Measurements from ENCODE around the gene AQP1. TPM values are rescaled to one million over a fixed set of nuclear protein-coding genes. Genes with fewer than 3 reads are reported as not detected.
A peak's percentile ranks its signal among the peaks of the same experiment; 100 is the strongest.

AQP1 gene
- total RNA-seq, 1 donor from 2014 or later: 1,132 TPM

DNA sequence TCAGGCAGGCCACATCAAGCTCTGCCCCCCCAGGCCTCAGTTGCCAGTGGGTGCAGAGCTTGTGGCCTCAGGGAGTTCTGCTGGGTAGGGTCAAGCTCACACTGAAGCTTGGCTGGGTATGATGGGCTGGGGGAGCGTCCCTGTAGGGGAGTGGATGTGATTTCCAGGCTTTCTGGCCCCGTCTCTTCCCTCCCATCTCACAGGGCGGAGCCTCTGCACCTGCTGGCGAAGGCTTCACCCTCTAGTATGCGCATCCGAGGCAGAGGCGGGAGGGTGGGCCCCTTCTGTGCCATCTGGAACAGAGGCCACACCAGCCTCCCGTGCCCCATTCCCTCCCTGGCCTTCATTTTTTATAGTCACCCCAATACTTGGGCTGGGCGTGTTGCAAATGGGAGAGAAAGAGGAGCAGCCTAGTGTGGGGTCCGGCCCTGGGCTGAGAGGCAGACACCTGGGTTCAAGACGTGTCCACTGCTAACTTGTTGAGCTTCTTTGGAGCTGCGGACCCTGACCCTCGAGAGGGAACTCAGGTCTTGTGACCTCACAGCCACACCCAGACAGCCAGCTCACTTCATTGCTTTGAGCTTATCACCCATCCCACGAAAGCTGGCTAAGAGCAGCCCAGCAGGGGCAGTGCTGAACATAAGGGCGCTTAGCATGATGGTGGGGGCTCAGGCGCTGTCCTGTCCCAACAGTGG is 2.3 kb downstream of the AQP1 start:
- Histone ChIP-seq H3K27ac (peak overlapping the region; percentile 81), H3K4me3 (peak overlapping the region; percentile 66), H3K27me3 (no peaks in the 10 kb centered on the region), H3K36me3 (peaks cover 18% of the 10 kb centered on the region), H3K4me1 (peaks cover 47% of the 10 kb centered on the region), H3K9me3 (no peaks in the 10 kb centered on the region)
- ATAC-seq (peak; percentile 1), DNase-seq (no peak)
- TF ChIP-seq, protein P1, sequence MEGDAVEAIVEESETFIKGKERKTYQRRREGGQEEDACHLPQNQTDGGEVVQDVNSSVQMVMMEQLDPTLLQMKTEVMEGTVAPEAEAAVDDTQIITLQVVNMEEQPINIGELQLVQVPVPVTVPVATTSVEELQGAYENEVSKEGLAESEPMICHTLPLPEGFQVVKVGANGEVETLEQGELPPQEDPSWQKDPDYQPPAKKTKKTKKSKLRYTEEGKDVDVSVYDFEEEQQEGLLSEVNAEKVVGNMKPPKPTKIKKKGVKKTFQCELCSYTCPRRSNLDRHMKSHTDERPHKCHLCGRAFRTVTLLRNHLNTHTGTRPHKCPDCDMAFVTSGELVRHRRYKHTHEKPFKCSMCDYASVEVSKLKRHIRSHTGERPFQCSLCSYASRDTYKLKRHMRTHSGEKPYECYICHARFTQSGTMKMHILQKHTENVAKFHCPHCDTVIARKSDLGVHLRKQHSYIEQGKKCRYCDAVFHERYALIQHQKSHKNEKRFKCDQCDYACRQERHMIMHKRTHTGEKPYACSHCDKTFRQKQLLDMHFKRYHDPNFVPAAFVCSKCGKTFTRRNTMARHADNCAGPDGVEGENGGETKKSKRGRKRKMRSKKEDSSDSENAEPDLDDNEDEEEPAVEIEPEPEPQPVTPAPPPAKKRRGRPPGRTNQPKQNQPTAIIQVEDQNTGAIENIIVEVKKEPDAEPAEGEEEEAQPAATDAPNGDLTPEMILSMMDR (IDR thresholded peaks at IDR 0.05): no peak
- intact Hi-C loops (cut with DNase I): no loop called here

GRCh38 chr7:30914596-30914995 is 2.9 kb downstream of the AQP1 start:
- ATAC-seq (peak; percentile 1), DNase-seq (no peak)
- Histone ChIP-seq H3K36me3 (peaks cover 18% of the 10 kb centered on the region), H3K4me3 (peak overlapping the region; percentile 66), H3K27me3 (no peaks in the 10 kb centered on the region), H3K9me3 (no peaks in the 10 kb centered on the region), H3K4me1 (peaks cover 48% of the 10 kb centered on the region), H3K27ac (peak overlapping the region; percentile 81)
- intact Hi-C loops (cut with DNase I): no loop called here
- TF ChIP-seq, protein P1 (IDR thresholded peaks at IDR 0.05): no peak

- no peak for ATAC-seq
- no peaks in the 10 kb centered on the region for H3K9me3 ChIP-seq
- no peaks in the 10 kb centered on the region for H3K27me3 ChIP-seq
- peaks cover 48% of the 10 kb centered on the region for H3K4me1 ChIP-seq
- peak overlapping the region; percentile 81 for H3K27ac ChIP-seq
- no peak for DNase-seq
- H3K4me3 ChIP-seq: peak overlapping the region; percentile 66
- H3K36me3 ChIP-seq: peaks cover 23% of the 10 kb centered on the region
- intact Hi-C loops (cut with DNase I): no loop called here
- TF ChIP-seq, protein P1 (IDR thresholded peaks at IDR 0.05): no peak
These were observed 3.5 kb downstream of the AQP1 start for GRCh38 chr7:30915005-30915601.

DNA sequence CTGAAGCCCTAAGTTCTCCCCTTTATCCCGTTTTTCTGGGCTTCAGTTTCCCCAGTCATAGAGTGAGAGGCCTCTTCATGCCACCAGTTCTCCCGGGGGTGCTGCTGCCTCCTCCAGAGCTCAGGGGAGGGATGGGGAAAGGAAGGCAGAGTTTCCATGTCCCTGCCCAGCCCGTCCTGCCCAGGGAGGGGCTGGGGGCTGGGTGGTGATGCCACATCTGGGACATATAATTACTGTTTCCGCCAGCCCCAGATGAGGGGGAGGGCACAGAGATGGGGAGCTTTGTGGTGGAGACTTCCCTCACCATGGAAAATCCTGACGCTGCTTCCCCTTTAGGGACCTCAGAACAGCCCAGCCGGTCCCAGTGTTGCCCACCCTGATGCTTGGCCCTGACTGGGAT is 4.1 kb downstream of the AQP1 start:
- no peak for DNase-seq
- intact Hi-C loops (cut with DNase I): no loop called here

GRCh38 chr7:30916255-30916654 is 4.6 kb downstream of the AQP1 start:
- Histone ChIP-seq H3K9me3 (no peaks in the 10 kb centered on the region), H3K27ac (peak overlapping the region; percentile 81), H3K36me3 (peaks cover 30% of the 10 kb centered on the region), H3K4me3 (peak overlapping the region; percentile 66), H3K4me1 (peaks cover 48% of the 10 kb centered on the region), H3K27me3 (no peaks in the 10 kb centered on the region)
- no peak for DNase-seq
- no peak for ATAC-seq
- intact Hi-C loops (cut with DNase I): no loop called here
- TF ChIP-seq, protein P1 (IDR thresholded peaks at IDR 0.05): no peak

More for the DNA sequence above, 4.1 kb downstream of the AQP1 start:
- H3K4me3 ChIP-seq: peak overlapping the region; percentile 66
- H3K9me3 ChIP-seq: no peaks in the 10 kb centered on the region
- H3K27ac ChIP-seq: peak overlapping the region; percentile 81
- no peaks in the 10 kb centered on the region for H3K27me3 ChIP-seq
- H3K4me1 ChIP-seq: peaks cover 48% of the 10 kb centered on the region
- peaks cover 28% of the 10 kb centered on the region for H3K36me3 ChIP-seq
- ATAC-seq: no peak
- TF ChIP-seq, protein P1 (IDR thresholded peaks at IDR 0.05): no peak

Data from upper lobe of right lung (tissue), 1 donor.